Epithelial cell of esophagus (primary cell): ENCODE results near the gene NRXN3.

Source experiments
- DNase-seq: peaks from one replicate; pipeline ENCODE4 v3.0.0; 2010; ENCODE audit warnings: low read depth
- H3K4me3 ChIP-seq: 2 replicates; pipeline ENCODE4 v1.5.1; 2011; ENCODE audit warnings: mild to moderate bottlenecking, low read length, control low read depth
- TF ChIP-seq, protein P1 (sequence below): IDR thresholded peaks from 2 replicates; pipeline ENCODE4 v1.5.1; 2011; ENCODE audit warnings: low read depth, mild to moderate bottlenecking, low read length, control low read depth, inconsistent platforms; ENCODE audit not compliant: insufficient read depth; ENCODE audit errors: missing control alignments

Gene NRXN3

DNA sequence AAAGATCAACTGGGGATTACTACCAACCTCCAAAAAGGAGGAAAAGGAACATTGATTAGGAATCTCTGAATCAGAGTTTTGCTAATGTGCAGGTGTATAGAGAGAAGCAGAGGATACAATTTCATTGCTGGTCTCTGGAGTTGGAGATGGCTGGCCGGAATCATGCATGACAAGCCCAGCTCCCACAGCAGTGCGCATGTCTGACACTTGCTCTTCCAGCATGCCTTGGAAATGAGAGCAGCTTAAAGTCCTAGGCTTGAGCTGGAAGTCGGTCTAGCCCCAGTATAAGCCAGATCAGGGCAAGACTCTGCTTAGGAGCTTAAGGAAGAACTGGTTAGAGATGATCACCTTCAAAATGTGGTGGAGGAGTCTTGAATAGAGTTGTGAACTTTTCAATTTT is 1298.3 kb downstream of the NRXN3 start:
- TF ChIP-seq, protein P1, sequence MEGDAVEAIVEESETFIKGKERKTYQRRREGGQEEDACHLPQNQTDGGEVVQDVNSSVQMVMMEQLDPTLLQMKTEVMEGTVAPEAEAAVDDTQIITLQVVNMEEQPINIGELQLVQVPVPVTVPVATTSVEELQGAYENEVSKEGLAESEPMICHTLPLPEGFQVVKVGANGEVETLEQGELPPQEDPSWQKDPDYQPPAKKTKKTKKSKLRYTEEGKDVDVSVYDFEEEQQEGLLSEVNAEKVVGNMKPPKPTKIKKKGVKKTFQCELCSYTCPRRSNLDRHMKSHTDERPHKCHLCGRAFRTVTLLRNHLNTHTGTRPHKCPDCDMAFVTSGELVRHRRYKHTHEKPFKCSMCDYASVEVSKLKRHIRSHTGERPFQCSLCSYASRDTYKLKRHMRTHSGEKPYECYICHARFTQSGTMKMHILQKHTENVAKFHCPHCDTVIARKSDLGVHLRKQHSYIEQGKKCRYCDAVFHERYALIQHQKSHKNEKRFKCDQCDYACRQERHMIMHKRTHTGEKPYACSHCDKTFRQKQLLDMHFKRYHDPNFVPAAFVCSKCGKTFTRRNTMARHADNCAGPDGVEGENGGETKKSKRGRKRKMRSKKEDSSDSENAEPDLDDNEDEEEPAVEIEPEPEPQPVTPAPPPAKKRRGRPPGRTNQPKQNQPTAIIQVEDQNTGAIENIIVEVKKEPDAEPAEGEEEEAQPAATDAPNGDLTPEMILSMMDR: no peak
- no peak overlapping the region for H3K4me3 ChIP-seq
- no peak for DNase-seq

DNA sequence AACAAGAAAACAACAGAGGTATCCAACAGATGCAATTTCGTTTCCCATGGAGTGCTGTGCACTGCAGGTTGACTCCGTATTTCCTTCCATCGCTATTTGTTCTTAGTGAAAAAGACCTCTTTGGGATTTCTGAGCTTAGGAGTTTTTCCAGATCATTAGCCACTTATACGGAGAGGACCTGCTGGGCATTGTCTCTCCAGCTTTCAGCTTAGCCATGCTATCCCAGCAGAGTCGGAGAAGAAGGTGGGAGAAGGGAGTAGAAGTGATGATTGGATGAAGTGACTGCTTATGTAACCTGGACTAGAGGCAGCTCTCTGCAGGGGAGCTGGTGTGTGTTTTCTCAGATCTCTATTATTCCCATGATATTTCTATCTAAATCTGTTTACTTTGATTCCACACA is 1303.5 kb downstream of the NRXN3 start:
- TF ChIP-seq, protein P1: no peak
- no peak for DNase-seq
- H3K4me3 ChIP-seq: no peak overlapping the region

DNA sequence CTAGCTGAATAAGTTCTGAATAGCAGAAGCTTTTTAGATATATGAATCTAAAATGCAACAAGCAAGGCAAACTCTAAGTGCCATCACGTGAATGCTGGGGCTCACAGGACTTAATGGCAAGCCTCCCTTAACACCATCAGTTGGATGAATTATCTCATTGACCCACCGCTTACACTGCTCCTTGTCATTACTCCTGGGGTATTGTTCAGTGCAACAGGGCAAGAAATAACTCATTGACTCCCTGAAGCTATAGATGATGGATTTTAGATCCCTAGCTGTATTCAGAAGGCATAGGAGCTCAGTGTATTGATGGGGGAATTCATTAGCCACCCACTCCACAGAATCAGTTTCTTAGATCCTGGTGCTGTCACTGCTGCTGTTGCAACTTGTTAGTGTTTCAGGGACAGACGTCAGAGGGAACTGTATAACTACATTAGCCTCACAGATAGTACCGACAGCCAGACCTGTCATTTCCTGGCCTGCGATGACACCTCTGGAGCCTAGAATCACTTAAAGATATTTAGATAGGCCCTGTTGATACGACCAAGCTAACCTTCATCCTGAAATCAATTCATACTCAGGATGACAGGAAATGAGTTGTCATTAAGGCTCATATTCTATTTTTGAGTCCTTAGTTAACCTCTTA is 1305.8 kb downstream of the NRXN3 start:
- H3K4me3 ChIP-seq: no peak overlapping the region
- DNase-seq: no peak
- TF ChIP-seq, protein P1: no peak

DNA sequence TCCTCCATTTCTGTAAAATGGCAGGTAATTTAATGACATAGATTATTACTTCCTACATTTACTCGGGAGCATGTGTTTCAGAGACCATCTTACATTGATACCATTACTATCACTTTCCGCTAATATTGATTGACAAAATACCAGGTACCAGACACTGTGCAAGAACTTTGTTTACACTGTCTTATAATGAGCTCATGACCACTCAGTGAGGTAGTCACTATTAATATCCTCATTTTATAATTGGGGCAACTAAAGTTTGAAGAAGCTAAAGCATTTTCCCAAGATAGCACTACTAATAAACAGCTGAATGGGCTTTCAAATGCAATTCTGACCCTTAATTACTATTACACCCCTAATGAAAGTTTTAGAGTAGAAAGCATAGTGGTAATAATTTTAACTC is 1306.4 kb downstream of the NRXN3 start:
- TF ChIP-seq, protein P1: no peak
- no peak for DNase-seq
- no peak overlapping the region for H3K4me3 ChIP-seq

DNA sequence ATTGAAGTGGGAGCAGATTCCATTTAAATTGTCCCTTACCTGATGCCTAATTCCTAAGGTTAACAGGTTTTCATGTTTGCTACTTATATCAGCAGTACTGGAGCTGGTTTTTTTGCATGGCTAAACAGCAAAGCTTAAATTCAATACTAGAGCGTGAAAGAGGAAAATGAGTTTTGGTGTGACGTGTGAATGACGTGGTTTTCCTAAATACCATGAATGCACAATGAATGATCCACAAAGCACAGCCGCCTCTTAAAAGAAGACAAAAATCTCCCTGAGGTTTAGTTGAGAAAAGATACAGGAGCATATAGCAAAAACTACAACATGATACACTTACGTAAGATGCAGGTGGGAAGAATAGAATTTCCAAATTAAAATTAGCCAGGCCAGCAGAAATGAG is 1310.0 kb downstream of the NRXN3 start:
- no peak for DNase-seq
- TF ChIP-seq, protein P1: no peak
- no peak overlapping the region for H3K4me3 ChIP-seq

DNA sequence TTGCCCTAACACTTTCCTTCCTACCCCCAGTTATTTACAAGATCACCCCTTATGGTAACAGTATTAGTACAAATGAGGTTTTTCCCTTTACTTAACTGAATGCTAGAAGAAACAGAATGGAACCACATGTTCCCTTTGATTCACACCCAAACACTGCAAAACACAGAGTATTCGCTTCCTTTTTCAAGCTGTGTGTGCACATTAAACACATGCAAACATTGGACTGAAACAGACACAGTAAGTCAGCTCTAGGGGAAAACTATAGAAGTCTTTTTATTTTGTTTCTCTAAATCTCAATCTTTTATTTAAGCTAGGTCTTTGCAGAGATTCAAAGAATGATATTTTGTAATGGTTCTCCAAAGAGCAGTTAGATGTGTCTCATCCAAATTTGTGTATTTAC is 1312.7 kb downstream of the NRXN3 start:
- no peak for DNase-seq
- TF ChIP-seq, protein P1: no peak
- no peak overlapping the region for H3K4me3 ChIP-seq
